Neutrophil (primary cell): Measurements from ENCODE around the gene RING1.

Experiments used
- H3K27ac ChIP-seq: fragments of 200-600 bp; sonication (generic); 2 replicates; pipeline ENCODE4 v1.5.1; 2016; ENCODE audit warnings: mild to moderate bottlenecking, moderate library complexity
- H3K27me3 ChIP-seq: fragments of 200-600 bp; sonication (generic); 2 replicates; pipeline ENCODE4 v1.6.0; 2016; ENCODE audit warnings: mild to moderate bottlenecking
- H3K36me3 ChIP-seq: fragments of 200-600 bp; sonication (generic); 2 replicates; pipeline ENCODE4 v1.5.1; 2017
- H3K4me1 ChIP-seq, 2 experiments: fragments of 200-600 bp in 1 of 2; sonication (generic) in 1 of 2; 1 replicate in 1 of 2; 2 replicates in 1 of 2; pipeline versions ENCODE4 v1.5.1 to v1.6.1; 2013 to 2016; ENCODE audit warnings: low read depth in 1 of 2, low read length in 1 of 2, mild to moderate bottlenecking in 1 of 2, moderate library complexity in 1 of 2; ENCODE audit not compliant: control insufficient read depth in 1 of 2, insufficient read depth in 1 of 2
- H3K4me3 ChIP-seq, 2 experiments: fragments of 200-600 bp in 1 of 2; sonication (generic) in 1 of 2; 1 replicate in 1 of 2; 2 replicates in 1 of 2; pipeline ENCODE4 v1.5.1; 2013 to 2016; ENCODE audit warnings: low read depth in 1 of 2, low read length in 1 of 2, mild to moderate bottlenecking in 1 of 2, moderate library complexity in 1 of 2
- H3K9me3 ChIP-seq: fragments of 200-600 bp; sonication (generic); 2 replicates; pipeline ENCODE4 v1.5.1; 2016
- TF ChIP-seq, protein P1 (sequence below): fragments of 200-600 bp; sonication (generic); IDR thresholded peaks from 2 replicates; pipeline ENCODE4 v1.5.1; 2016; ENCODE audit warnings: antibody characterized with exemption

Gene RING1

DNA sequence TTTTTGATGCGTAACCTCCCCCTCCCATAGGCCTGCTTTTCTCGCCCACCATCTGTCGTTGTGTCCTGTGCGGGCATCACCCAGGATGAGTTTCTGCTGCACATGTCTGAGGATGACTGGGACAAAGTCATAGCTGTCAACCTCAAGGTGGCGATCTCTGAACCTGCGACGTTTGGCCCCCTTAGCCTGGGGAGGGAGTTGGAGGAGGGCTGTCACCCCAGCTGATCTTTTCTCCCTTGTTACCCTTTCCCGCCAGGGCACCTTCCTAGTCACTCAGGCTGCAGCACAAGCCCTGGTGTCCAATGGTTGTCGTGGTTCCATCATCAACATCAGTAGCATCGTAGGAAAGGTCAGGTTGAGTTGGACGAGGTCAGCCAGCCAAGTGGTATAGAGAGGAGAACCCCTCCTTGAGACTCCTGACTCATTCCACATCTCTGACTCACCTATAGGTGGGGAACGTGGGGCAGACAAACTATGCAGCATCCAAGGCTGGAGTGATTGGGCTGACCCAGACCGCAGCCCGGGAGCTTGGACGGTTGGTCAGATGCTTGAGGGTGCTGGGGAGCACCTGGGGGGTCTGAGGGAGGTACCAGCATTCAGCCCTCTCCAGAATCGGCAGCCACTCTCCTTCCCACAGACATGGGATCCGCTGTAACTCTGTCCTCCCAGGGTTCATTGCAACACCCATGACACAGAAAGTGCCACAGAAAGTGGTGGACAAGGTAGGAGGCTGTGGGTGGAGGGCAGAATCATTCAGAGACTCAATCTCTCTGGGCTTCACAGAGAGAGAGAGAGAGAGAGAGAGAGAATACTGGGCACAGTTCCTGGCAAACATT is 2.9 kb upstream of the RING1 start:
- TF ChIP-seq, protein P1, sequence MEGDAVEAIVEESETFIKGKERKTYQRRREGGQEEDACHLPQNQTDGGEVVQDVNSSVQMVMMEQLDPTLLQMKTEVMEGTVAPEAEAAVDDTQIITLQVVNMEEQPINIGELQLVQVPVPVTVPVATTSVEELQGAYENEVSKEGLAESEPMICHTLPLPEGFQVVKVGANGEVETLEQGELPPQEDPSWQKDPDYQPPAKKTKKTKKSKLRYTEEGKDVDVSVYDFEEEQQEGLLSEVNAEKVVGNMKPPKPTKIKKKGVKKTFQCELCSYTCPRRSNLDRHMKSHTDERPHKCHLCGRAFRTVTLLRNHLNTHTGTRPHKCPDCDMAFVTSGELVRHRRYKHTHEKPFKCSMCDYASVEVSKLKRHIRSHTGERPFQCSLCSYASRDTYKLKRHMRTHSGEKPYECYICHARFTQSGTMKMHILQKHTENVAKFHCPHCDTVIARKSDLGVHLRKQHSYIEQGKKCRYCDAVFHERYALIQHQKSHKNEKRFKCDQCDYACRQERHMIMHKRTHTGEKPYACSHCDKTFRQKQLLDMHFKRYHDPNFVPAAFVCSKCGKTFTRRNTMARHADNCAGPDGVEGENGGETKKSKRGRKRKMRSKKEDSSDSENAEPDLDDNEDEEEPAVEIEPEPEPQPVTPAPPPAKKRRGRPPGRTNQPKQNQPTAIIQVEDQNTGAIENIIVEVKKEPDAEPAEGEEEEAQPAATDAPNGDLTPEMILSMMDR: no peak
- Histone ChIP-seq H3K4me3 (peak overlapping the region; percentile 74 to 81), H3K36me3 (peaks cover 23% of the 10 kb centered on the region), H3K27me3 (peaks cover 21% of the 10 kb centered on the region), H3K9me3 (no peaks in the 10 kb centered on the region), H3K4me1 (peaks cover 42 to 51% of the 10 kb centered on the region in 2 experiments), H3K27ac (no peak overlapping the region)

DNA sequence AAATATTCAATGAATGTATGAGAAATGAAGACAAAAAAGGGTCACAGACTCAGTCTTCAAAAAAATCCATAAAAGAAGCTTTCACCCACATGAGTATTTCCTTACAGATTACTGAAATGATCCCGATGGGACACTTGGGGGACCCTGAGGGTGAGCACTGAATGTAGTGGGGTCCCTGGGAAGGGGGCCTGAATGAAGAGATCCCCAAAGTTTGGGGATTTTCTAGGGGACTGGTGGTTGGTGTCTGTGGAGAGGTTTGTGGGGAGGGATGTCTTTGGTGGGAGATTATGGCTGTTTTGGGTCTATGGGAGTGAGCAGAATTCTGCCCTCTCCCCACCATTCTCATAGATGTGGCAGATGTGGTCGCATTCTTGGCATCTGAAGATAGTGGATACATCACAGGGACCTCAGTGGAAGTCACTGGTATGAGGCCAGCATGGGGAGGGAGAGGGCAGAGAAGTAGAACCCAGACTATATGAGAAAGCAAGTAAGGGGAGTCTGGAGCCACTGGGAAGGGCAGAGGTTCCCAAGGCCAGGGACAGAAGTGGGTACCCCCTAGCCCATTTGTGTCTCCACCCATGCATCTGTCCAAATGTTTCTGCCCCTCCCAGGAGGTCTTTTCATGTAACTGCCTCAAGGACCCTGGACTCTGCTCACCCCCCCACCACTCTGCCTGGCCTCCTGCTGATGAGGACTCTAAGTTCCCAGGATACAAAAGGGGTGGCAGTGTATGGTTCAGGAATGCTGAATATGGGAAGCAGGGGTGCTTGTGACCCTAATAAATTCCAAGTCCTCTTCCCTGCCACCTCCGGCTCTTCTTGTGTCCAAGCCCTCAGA is 2.1 kb upstream of the RING1 start:
- TF ChIP-seq, protein P1: no peak

DNA sequence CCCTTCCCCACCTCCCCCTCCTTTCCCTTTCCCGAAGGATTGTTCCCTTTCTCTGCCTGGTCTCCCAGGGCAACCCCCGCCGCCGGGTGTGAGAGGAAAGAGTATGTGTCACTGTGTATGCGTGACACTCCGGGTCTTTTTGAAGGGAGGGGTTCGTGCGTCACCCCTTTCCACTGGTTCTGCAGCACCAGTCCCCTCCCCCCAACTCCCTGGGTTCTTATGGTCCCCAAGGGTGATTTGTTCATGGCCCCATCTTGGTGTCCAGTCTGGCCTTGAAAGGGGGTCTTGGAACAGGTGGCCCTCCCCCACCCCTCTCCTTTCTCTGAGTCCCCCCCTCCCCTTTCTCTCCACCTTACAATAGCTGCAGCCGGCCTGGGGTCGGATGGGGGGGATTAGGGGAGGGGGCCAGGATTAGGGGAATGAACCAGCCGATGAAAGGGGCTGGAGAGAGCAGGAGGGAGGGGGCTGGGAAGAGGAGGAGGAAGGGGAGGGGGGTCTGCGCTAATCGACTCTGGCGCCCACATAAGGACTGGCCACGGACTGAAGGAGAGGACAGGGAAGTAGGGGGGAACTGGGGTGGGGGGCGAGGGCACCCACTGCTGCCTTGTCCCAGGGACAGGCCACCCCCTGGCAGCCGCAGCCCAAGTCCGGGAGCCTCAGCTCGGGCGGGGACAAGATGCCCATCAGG is 1.3 kb upstream of the RING1 start:
- Histone ChIP-seq H3K4me1 (peaks cover 28 to 38% of the 10 kb centered on the region in 2 experiments), H3K36me3 (peaks cover 25% of the 10 kb centered on the region), H3K4me3 (peak overlapping the region; percentile 88), H3K27ac (no peak overlapping the region), H3K9me3 (no peaks in the 10 kb centered on the region), H3K27me3 (peaks cover 21% of the 10 kb centered on the region)
- TF ChIP-seq, protein P1: no peak

More for the DNA sequence above, 2.1 kb upstream of the RING1 start:
- Histone ChIP-seq H3K27ac (no peak overlapping the region), H3K4me3 (no peak overlapping the region), H3K9me3 (no peaks in the 10 kb centered on the region), H3K27me3 (peaks cover 21% of the 10 kb centered on the region), H3K4me1 (peaks cover 36 to 46% of the 10 kb centered on the region in 2 experiments), H3K36me3 (peaks cover 23% of the 10 kb centered on the region)

DNA sequence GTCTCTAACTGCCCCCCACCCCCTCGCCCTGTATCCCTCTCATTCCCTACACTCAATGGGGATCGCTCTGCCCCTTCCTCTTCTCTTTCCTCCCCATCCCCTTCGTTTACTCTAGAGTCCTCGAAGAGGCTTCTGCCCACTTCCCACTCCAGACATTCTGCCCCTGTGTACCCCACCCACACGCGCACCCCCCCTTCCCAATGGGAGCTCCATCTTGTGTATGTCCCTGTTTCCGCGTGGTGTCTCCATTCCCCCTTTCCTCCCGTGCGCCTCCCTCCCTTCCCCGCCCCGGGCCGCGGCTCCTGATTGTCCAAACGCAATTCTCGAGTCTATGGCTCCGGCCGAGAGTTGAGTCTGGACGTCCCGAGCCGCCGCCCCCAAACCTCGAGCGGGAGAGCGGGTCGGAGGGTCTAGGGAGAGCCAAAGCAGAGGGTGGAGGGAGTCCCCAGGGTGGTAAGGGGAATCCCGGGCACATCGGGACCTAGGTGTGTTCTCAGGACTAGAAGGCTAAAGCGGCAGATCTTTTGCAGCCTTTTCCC is 679 bp upstream of the RING1 start:
- Histone ChIP-seq H3K36me3 (peaks cover 22% of the 10 kb centered on the region), H3K4me3 (peak overlapping the region; percentile 88), H3K27me3 (peaks cover 27% of the 10 kb centered on the region), H3K9me3 (no peaks in the 10 kb centered on the region), H3K4me1 (peaks cover 28 to 36% of the 10 kb centered on the region in 2 experiments), H3K27ac (peak overlapping the region; percentile 83)
- TF ChIP-seq, protein P1: no peak

DNA sequence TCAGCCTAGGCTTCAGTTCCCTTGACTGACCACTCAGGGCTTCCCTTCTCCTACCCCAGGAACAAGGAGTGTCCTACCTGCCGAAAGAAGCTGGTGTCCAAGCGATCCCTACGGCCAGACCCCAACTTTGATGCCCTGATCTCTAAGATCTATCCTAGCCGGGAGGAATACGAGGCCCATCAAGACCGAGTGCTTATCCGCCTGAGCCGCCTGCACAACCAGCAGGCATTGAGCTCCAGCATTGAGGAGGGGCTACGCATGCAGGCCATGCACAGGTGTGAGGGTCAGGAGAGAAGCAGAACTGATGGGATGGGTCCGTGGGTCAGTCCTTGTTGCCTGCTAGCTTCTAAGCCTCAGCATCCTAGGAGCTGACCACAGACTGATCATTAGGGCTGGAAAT is 1.6 kb downstream of the RING1 start:
- Histone ChIP-seq H3K4me3 (no peak overlapping the region), H3K4me1 (peaks cover 29 to 34% of the 10 kb centered on the region in 2 experiments), H3K36me3 (peaks cover 9% of the 10 kb centered on the region), H3K27me3 (peaks cover 50% of the 10 kb centered on the region), H3K9me3 (no peaks in the 10 kb centered on the region), H3K27ac (no peak overlapping the region)
- TF ChIP-seq, protein P1: no peak
